ENCODE data around the gene DUSP28.
A peak's percentile ranks its signal among the peaks of the same experiment; 100 is the strongest.
"Not testable (repeated sequence)": the region's sequence is repeated elsewhere in the genome, so short reads cannot be mapped to it uniquely, and the experiment has no call there.

DUSP28 gene

GRCh38 chr2:240560084-240560479 is at the start of gene DUSP28:
Gene DUSP28, plus strand, starts transcription at chr2:240560357. Its CDS starts 328 bp downstream, at chr2:240560685.
- DNase-seq (ENCODE audit: low read depth): peak; percentile 83

- DNase-seq (ENCODE audit: low read depth): no peak
Measured at GRCh38 chr2:240510513-240511210, 49.5 kb upstream of the DUSP28 start.

GRCh38 chr2:240511351-240512108 is 48.6 kb upstream of the DUSP28 start:
- DNase-seq (ENCODE audit: low read depth): no peak

- no peak for DNase-seq (ENCODE audit: low read depth)
Measured at GRCh38 chr2:240512109-240512485, 48.1 kb upstream of the DUSP28 start.

- DNase-seq (ENCODE audit: low read depth): no peak
Measured at GRCh38 chr2:240512666-240513535, 47.3 kb upstream of the DUSP28 start.

GRCh38 chr2:240513549-240514287 is 46.4 kb upstream of the DUSP28 start:
- peak; percentile 71 for DNase-seq (ENCODE audit: low read depth)

GRCh38 chr2:240514631-240515030 is 45.5 kb upstream of the DUSP28 start:
- no peak for DNase-seq (ENCODE audit: low read depth)

- DNase-seq (ENCODE audit: low read depth): no peak
Measured at GRCh38 chr2:240517342-240517741, 42.8 kb upstream of the DUSP28 start.

GRCh38 chr2:240518981-240519380 is 41.2 kb upstream of the DUSP28 start:
- no peak for DNase-seq (ENCODE audit: low read depth)

- no peak for DNase-seq (ENCODE audit: low read depth)
Measured at GRCh38 chr2:240519396-240520129, 40.6 kb upstream of the DUSP28 start.

- DNase-seq (ENCODE audit: low read depth): no peak
Measured at GRCh38 chr2:240520130-240520973, 39.8 kb upstream of the DUSP28 start.

GRCh38 chr2:240520974-240521350 is 39.2 kb upstream of the DUSP28 start:
- no peak for DNase-seq (ENCODE audit: low read depth)

GRCh38 chr2:240521885-240522284 is 38.3 kb upstream of the DUSP28 start:
- not testable (repeated sequence) for DNase-seq (ENCODE audit: low read depth)

GRCh38 chr2:240522406-240522805 is 37.8 kb upstream of the DUSP28 start:
- DNase-seq (ENCODE audit: low read depth): no peak

GRCh38 chr2:240523451-240524281 is 36.5 kb upstream of the DUSP28 start:
- no peak for DNase-seq (ENCODE audit: low read depth)

- DNase-seq (ENCODE audit: low read depth): no peak
Measured at GRCh38 chr2:240524963-240525718, 35.0 kb upstream of the DUSP28 start.

GRCh38 chr2:240525802-240526201 is 34.4 kb upstream of the DUSP28 start:
- DNase-seq (ENCODE audit: low read depth): no peak

- DNase-seq (ENCODE audit: low read depth): no peak
Measured at GRCh38 chr2:240526521-240526920, 33.6 kb upstream of the DUSP28 start.
